ENCODE data around the gene NBEA.

The NBEA gene

GRCh38 chr13:35162420-35162819 lies 220.3 kb downstream of the NBEA start:
- no peaks in the 10 kb centered on the region for H3K9me3 Mint-ChIP-seq
- peaks cover 9% of the 10 kb centered on the region for H3K4me1 Mint-ChIP-seq
- H3K36me3 Mint-ChIP-seq = no peaks in the 10 kb centered on the region
- H3K4me3 Mint-ChIP-seq = peak overlapping the region; percentile 24
- H3K27ac Mint-ChIP-seq = no peak overlapping the region
- H3K27me3 Mint-ChIP-seq = no peaks in the 10 kb centered on the region

- Mint-ChIP-seq H3K4me3 (no peak overlapping the region), H3K9me3 (no peaks in the 10 kb centered on the region), H3K4me1 (peaks cover 9% of the 10 kb centered on the region), H3K27me3 (no peaks in the 10 kb centered on the region), H3K36me3 (no peaks in the 10 kb centered on the region), H3K27ac (no peak overlapping the region)
Measured at GRCh38 chr13:35163674-35164073, 221.6 kb downstream of the NBEA start.

- Mint-ChIP-seq H3K27ac (no peak overlapping the region), H3K9me3 (no peaks in the 10 kb centered on the region), H3K4me3 (no peak overlapping the region), H3K36me3 (no peaks in the 10 kb centered on the region), H3K27me3 (no peaks in the 10 kb centered on the region), H3K4me1 (peaks cover 9% of the 10 kb centered on the region)
Measured at GRCh38 chr13:35164324-35164932, 222.4 kb downstream of the NBEA start.

- no peaks in the 10 kb centered on the region for H3K27me3 Mint-ChIP-seq
- no peaks in the 10 kb centered on the region for H3K36me3 Mint-ChIP-seq
- no peaks in the 10 kb centered on the region for H3K9me3 Mint-ChIP-seq
- H3K4me3 Mint-ChIP-seq = no peak overlapping the region
- H3K27ac Mint-ChIP-seq = no peak overlapping the region
- peaks cover 9% of the 10 kb centered on the region for H3K4me1 Mint-ChIP-seq
Measured at GRCh38 chr13:35165205-35165604, 223.1 kb downstream of the NBEA start.

DNA sequence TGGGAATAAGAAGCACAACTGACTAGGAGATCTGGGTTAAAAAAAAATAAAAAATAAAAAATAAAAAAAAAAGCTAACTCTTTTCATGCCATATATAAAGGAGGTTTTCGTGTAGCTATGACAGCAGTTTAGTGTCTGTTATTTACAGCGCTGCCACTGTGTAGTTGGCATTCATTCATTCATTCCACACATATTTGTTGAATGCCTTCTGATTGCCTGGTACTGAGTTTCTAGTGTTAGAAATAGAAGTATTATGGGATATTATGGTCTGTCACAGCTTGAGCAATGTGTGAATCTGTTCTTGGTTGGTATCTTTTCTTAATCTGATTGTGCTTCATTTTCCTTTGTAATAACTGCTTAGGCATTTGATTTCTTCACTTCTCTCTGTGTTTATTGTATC lies 237.4 kb downstream of the NBEA start:
- Mint-ChIP-seq H3K4me1 (no peaks in the 10 kb centered on the region), H3K9me3 (no peaks in the 10 kb centered on the region), H3K36me3 (no peaks in the 10 kb centered on the region), H3K4me3 (no peak overlapping the region), H3K27ac (no peak overlapping the region), H3K27me3 (no peaks in the 10 kb centered on the region)

- Mint-ChIP-seq H3K27me3 (no peaks in the 10 kb centered on the region), H3K27ac (no peak overlapping the region), H3K4me1 (no peaks in the 10 kb centered on the region), H3K4me3 (no peak overlapping the region), H3K36me3 (no peaks in the 10 kb centered on the region), H3K9me3 (no peaks in the 10 kb centered on the region)
Measured at GRCh38 chr13:35179920-35180663, 238.0 kb downstream of the NBEA start.

- H3K27me3 Mint-ChIP-seq = no peaks in the 10 kb centered on the region
- peaks cover 9% of the 10 kb centered on the region for H3K9me3 Mint-ChIP-seq
- no peak overlapping the region for H3K27ac Mint-ChIP-seq
- peaks cover 3% of the 10 kb centered on the region for H3K36me3 Mint-ChIP-seq
- no peaks in the 10 kb centered on the region for H3K4me1 Mint-ChIP-seq
- H3K4me3 Mint-ChIP-seq = no peak overlapping the region
Measured at GRCh38 chr13:35190241-35190640, 248.2 kb downstream of the NBEA start.

GRCh38 chr13:35191883-35192282 lies 249.8 kb downstream of the NBEA start:
- Mint-ChIP-seq H3K4me3 (no peak overlapping the region), H3K27ac (no peak overlapping the region), H3K4me1 (no peaks in the 10 kb centered on the region), H3K9me3 (peaks cover 9% of the 10 kb centered on the region), H3K36me3 (peaks cover 3% of the 10 kb centered on the region), H3K27me3 (no peaks in the 10 kb centered on the region)

DNA sequence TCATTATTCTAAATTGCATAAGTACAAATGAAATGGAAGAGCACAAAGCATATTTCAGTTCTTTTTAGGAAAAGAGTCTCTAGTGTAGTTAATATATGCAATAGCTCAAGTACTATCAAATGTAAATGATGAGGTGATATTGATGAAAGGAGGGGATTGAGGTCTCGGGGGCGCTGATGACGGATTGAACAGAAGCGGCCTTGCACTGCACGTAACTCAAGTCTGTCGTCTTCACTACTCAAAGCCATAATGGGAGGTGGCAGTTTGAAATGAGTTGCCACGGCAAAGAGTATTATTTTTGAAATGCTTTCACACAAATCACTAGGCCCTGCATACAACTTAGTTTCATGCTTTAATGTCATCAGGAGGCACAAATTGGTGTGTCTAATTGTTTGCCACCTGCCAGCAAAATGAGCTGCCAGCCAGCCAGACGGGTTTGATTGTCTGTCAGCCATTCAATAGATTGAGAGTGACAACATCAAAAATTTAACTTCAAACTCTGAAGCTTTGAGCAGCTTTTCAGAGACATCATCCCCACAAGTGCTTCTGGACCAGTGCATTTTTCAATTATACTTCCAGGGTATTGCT lies 256.6 kb downstream of the NBEA start:
- Mint-ChIP-seq H3K9me3 (no peaks in the 10 kb centered on the region), H3K27me3 (no peaks in the 10 kb centered on the region), H3K27ac (no peak overlapping the region)

GRCh38 chr13:35208587-35208986 lies 266.5 kb downstream of the NBEA start:
- Mint-ChIP-seq H3K4me3 (no peak overlapping the region), H3K27me3 (no peaks in the 10 kb centered on the region), H3K4me1 (no peaks in the 10 kb centered on the region)

More for the DNA sequence above, 256.6 kb downstream of the NBEA start:
- H3K4me1 Mint-ChIP-seq = no peaks in the 10 kb centered on the region
- H3K4me3 Mint-ChIP-seq = no peak overlapping the region
- no peaks in the 10 kb centered on the region for H3K36me3 Mint-ChIP-seq

DNA sequence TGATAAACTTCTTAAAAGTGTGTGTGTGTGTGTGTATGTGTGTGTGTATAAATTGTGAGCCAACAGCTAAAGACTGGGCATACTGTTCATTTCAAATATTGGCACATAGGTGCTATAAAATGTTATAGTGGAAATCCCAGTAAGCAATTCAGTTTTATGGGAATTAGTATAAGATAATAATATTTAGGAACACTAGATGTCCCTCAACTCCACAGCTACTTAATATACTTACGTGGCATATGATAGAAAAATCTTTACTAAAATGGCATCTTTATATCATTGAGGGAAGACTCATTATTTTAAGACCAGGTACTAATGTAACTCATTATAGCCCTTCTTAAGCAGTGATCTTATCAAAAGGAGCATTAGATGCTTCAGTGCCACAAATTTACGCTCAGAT lies 268.2 kb downstream of the NBEA start:
- H3K36me3 Mint-ChIP-seq = no peaks in the 10 kb centered on the region

More at GRCh38 chr13:35208587-35208986, 266.5 kb downstream of the NBEA start:
- Mint-ChIP-seq H3K9me3 (no peaks in the 10 kb centered on the region), H3K27ac (no peak overlapping the region), H3K36me3 (no peaks in the 10 kb centered on the region)

GRCh38 chr13:35211949-35212348 lies 269.9 kb downstream of the NBEA start:
- Mint-ChIP-seq H3K36me3 (no peaks in the 10 kb centered on the region), H3K27ac (no peak overlapping the region), H3K4me3 (no peak overlapping the region), H3K27me3 (no peaks in the 10 kb centered on the region), H3K9me3 (no peaks in the 10 kb centered on the region), H3K4me1 (no peaks in the 10 kb centered on the region)

More for the DNA sequence above, 268.2 kb downstream of the NBEA start:
- H3K27ac Mint-ChIP-seq = no peak overlapping the region
- H3K27me3 Mint-ChIP-seq = no peaks in the 10 kb centered on the region
- no peak overlapping the region for H3K4me3 Mint-ChIP-seq
- no peaks in the 10 kb centered on the region for H3K9me3 Mint-ChIP-seq
- H3K4me1 Mint-ChIP-seq = no peaks in the 10 kb centered on the region

GRCh38 chr13:35213911-35214310 lies 271.8 kb downstream of the NBEA start:
- no peak overlapping the region for H3K4me3 Mint-ChIP-seq
- H3K27me3 Mint-ChIP-seq = no peaks in the 10 kb centered on the region
- no peak overlapping the region for H3K27ac Mint-ChIP-seq
- no peaks in the 10 kb centered on the region for H3K9me3 Mint-ChIP-seq
- no peaks in the 10 kb centered on the region for H3K36me3 Mint-ChIP-seq
- no peaks in the 10 kb centered on the region for H3K4me1 Mint-ChIP-seq

DNA sequence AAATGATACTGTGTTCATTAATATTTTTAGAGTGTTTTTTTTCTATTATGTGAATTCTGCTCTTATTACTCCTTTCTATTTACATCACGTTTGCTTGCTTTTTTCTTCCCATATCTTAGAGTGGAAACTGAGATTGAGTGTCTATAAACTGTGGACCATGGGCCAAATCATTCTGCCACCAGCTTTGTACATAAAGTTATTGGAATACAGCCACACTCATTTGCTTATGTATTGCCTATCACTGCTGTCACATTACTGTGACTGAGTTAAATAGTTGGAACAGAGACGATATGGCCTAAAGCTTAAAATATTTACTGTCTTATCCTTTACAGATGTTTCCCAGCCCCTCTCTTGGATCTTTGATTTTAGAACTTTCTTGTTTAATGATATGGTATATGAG lies 274.1 kb downstream of the NBEA start:
- no peak overlapping the region for H3K27ac Mint-ChIP-seq
- H3K4me1 Mint-ChIP-seq = no peaks in the 10 kb centered on the region
- no peaks in the 10 kb centered on the region for H3K9me3 Mint-ChIP-seq
- peaks cover 2% of the 10 kb centered on the region for H3K36me3 Mint-ChIP-seq
- no peaks in the 10 kb centered on the region for H3K27me3 Mint-ChIP-seq
- H3K4me3 Mint-ChIP-seq = no peak overlapping the region

DNA sequence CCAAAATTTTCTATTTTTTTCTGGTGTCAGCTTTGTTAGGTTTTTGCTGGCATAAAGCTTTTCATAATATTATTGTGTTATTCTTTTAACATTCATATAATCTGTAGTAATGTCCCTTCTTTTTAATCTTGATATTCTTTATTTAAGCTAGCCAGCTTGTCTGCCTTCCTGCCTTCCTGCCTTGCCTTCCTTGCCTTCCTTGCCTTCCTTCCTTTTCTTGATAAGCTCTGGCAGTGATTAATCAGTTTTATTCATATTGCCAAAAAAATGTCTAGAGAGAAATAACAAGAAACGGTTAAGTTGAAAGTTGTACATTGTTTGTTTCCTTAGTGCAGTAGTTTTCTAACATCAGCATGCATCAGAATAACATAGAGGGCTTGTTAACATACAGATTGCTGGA lies 277.0 kb downstream of the NBEA start:
- H3K9me3 Mint-ChIP-seq = no peaks in the 10 kb centered on the region
- peaks cover 2% of the 10 kb centered on the region for H3K36me3 Mint-ChIP-seq
- no peaks in the 10 kb centered on the region for H3K4me1 Mint-ChIP-seq
- H3K27me3 Mint-ChIP-seq = no peaks in the 10 kb centered on the region
- H3K4me3 Mint-ChIP-seq = no peak overlapping the region
- no peak overlapping the region for H3K27ac Mint-ChIP-seq

- peaks cover 3% of the 10 kb centered on the region for H3K36me3 Mint-ChIP-seq
Measured at GRCh38 chr13:35225159-35225558, 283.1 kb downstream of the NBEA start.

More at GRCh38 chr13:35225159-35225558, 283.1 kb downstream of the NBEA start:
- Mint-ChIP-seq H3K9me3 (peaks cover 5% of the 10 kb centered on the region), H3K4me3 (no peak overlapping the region), H3K27ac (no peak overlapping the region), H3K27me3 (no peaks in the 10 kb centered on the region), H3K4me1 (no peaks in the 10 kb centered on the region)

Measured in activated naive CD4-positive, alpha-beta T cell treated with anti-CD3 and anti-CD28 coated beads, Interleukin-2, amount 50 U/mL, for 24 hours (primary cell).